Embryonic facial prominence (tissue), 1 donor: ENCODE results near the gene GABRG2.
"Not testable (repeated sequence)": the region's sequence is repeated elsewhere in the genome, so short reads cannot be mapped to it uniquely, and the experiment has no call there.

Source experiments
- DNase-seq: peaks from one replicate; pipeline ENCODE4 v3.0.0-alpha.2; 2016; ENCODE audit errors: extremely low spot score

GABRG2 gene

GRCh38 chr5:162067655-162068411, at the start of gene GABRG2:
Gene GABRG2 (plus strand): TSS chr5:162067773. CDS start chr5:162068000, 227 bp downstream.
- DNase-seq: no peak

- DNase-seq: no peak
These were observed 42.3 kb upstream of the GABRG2 start for GRCh38 chr5:162025312-162025711.

GRCh38 chr5:162026803-162027202, 40.8 kb upstream of the GABRG2 start:
- no peak for DNase-seq

- no peak for DNase-seq
These were observed 30.1 kb upstream of the GABRG2 start for GRCh38 chr5:162037431-162037830.

GRCh38 chr5:162047279-162047678, 20.3 kb upstream of the GABRG2 start:
- no peak for DNase-seq

GRCh38 chr5:162052676-162053075, 14.9 kb upstream of the GABRG2 start:
- no peak for DNase-seq

- DNase-seq: not testable (repeated sequence)
These were observed 12.5 kb upstream of the GABRG2 start for GRCh38 chr5:162055095-162055494.

- DNase-seq: no peak
These were observed 411 bp upstream of the GABRG2 start for GRCh38 chr5:162067162-162067561.

- DNase-seq: no peak
These were observed 839 bp downstream of the GABRG2 start for GRCh38 chr5:162068412-162068811.

- DNase-seq: no peak
These were observed 1.4 kb downstream of the GABRG2 start for GRCh38 chr5:162068936-162069335.

- no peak for DNase-seq
These were observed 11.2 kb downstream of the GABRG2 start for GRCh38 chr5:162078805-162079204.

- no peak for DNase-seq
These were observed 23.8 kb downstream of the GABRG2 start for GRCh38 chr5:162091336-162091735.

- DNase-seq: no peak
These were observed 28.9 kb downstream of the GABRG2 start for GRCh38 chr5:162096448-162096847.

- DNase-seq: no peak
These were observed 40.0 kb downstream of the GABRG2 start for GRCh38 chr5:162107591-162107990.

- DNase-seq: no peak
These were observed 52.2 kb downstream of the GABRG2 start for GRCh38 chr5:162119801-162120200.

- no peak for DNase-seq
These were observed 60.5 kb downstream of the GABRG2 start for GRCh38 chr5:162128117-162128516.

- no peak for DNase-seq
These were observed 64.8 kb downstream of the GABRG2 start for GRCh38 chr5:162132348-162132747.

- DNase-seq: no peak
These were observed 71.6 kb downstream of the GABRG2 start for GRCh38 chr5:162139190-162139589.

- no peak for DNase-seq
These were observed 86.7 kb downstream of the GABRG2 start for GRCh38 chr5:162154242-162154641.

GRCh38 chr5:162160401-162160800, 92.8 kb downstream of the GABRG2 start:
- DNase-seq: no peak

GRCh38 chr5:162163663-162164062, 96.1 kb downstream of the GABRG2 start:
- no peak for DNase-seq

- DNase-seq: no peak
These were observed 106.9 kb downstream of the GABRG2 start for GRCh38 chr5:162174358-162174974.

GRCh38 chr5:162187371-162187770, 119.8 kb downstream of the GABRG2 start:
- DNase-seq: no peak
